Activated naive CD4-positive, alpha-beta T cell treated with anti-CD3 and anti-CD28 coated beads for 36 hours (primary cell): Measurements from ENCODE around the gene ACTR6. TPM values are rescaled to one million over a fixed set of nuclear protein-coding genes. Genes with fewer than 3 reads are reported as not detected.
"Not testable (repeated sequence)": the region's sequence is repeated elsewhere in the genome, so short reads cannot be mapped to it uniquely, and the experiment has no call there.

Experiments
- CTCF ChIA-PET: fragments of 350-600 bp; sonication (Branson Sonifier 250); formaldehyde crosslinking; loops from one replicate; lab custom pipeline; 2021; ENCODE audit warnings: antibody characterized with exemption; lab: Charles Lee
- DNase-seq: peaks from one replicate; pipeline ENCODE4 v3.0.0-alpha.2; 2020
- H3K27ac Mint-ChIP-seq: one replicate; pipeline ENCODE4 v1.8.0; 2021; ENCODE audit warnings: mild to moderate bottlenecking, mixed read lengths
- H3K27me3 Mint-ChIP-seq: one replicate; pipeline ENCODE4 v1.8.0; 2021; ENCODE audit warnings: low read depth, mixed read lengths
- H3K36me3 Mint-ChIP-seq: one replicate; pipeline ENCODE4 v1.8.0; 2021; ENCODE audit warnings: low read depth, mixed read lengths
- H3K4me1 Mint-ChIP-seq: one replicate; pipeline ENCODE4 v1.8.0; 2021; ENCODE audit warnings: low read depth, mixed read lengths
- H3K4me3 Mint-ChIP-seq: one replicate; pipeline ENCODE4 v1.8.0; 2021; ENCODE audit warnings: mild to moderate bottlenecking, moderate library complexity, mixed read lengths
- H3K9me3 Mint-ChIP-seq: one replicate; pipeline ENCODE4 v1.8.0; 2021; ENCODE audit warnings: mixed read lengths
- intact Hi-C: fragments of 100-400 bp; cut with micrococcal nuclease; formaldehyde crosslinking; loops from one replicate; pipeline ENCODE4 v1.15.1; 2023
- microRNA-seq: library from miRNA; unstranded; fragments of <30 nt; microRNA quantifications from one replicate; pipeline ENCODE4 v1.2.0, GENCODE V29; 2022; ENCODE audit warnings: borderline microRNAs expressed, borderline replicate concordance
- total RNA-seq, 2 experiments: library from RNA; stranded (reverse); gene quantifications; one replicate each; pipeline ENCODE4 v1.2.3, GENCODE V29; 2021

Gene ACTR6
- total RNA-seq, 2 experiments from 2014 or later = 38.0 to 41.8 TPM

GRCh38 chr12:100263131-100263530 lies 62.5 kb downstream of the ACTR6 start:
- no peaks in the 10 kb centered on the region for H3K9me3 Mint-ChIP-seq
- H3K4me3 Mint-ChIP-seq = no peak overlapping the region
- intact Hi-C loops = no loop called here
- no peak for DNase-seq
- CTCF ChIA-PET = interaction anchor here (1.0 kb wide), 1 partner anchor 75 kb away, joined by 5 read pairs; no protein-coding TSS in a partner anchor
- peaks cover 3% of the 10 kb centered on the region for H3K4me1 Mint-ChIP-seq
- no peaks in the 10 kb centered on the region for H3K36me3 Mint-ChIP-seq
- H3K27ac Mint-ChIP-seq = no peak overlapping the region
- no peaks in the 10 kb centered on the region for H3K27me3 Mint-ChIP-seq

DNA sequence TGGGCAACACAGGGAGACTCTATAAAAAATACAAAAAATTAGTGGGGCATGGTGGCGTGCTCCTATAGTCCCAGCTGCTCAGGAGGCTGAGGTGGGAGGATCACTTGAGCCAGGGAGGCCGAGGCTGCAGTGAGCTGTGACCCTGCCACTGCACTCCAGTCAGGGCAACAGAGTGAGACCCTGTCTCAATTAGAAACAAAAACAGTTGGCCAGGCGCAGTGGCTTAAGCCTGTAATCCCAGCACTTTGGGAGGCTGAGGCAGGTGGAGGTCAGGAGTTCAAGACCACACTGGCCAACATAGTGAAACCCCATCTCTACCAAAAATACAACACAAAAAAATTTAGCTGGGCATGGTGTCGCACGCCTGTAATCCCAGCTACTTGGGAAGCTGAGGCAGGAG lies 64.5 kb downstream of the ACTR6 start:
- H3K9me3 Mint-ChIP-seq, H3K27ac Mint-ChIP-seq, DNase-seq, H3K27me3 Mint-ChIP-seq, H3K4me3 Mint-ChIP-seq, H3K36me3 Mint-ChIP-seq: not testable (repeated sequence)
- intact Hi-C loops = loop anchor here (5.0 kb wide), 3 partner anchors 1612 to 1763 kb away; partner anchors contain the start of genes DRAM1 and TMPO
- CTCF ChIA-PET = interaction anchor here (2.8 kb wide), 1 partner anchor 31 kb away, joined by 9 read pairs; no protein-coding TSS in a partner anchor
- peaks cover 17% of the 10 kb centered on the region for H3K4me1 Mint-ChIP-seq

DNA sequence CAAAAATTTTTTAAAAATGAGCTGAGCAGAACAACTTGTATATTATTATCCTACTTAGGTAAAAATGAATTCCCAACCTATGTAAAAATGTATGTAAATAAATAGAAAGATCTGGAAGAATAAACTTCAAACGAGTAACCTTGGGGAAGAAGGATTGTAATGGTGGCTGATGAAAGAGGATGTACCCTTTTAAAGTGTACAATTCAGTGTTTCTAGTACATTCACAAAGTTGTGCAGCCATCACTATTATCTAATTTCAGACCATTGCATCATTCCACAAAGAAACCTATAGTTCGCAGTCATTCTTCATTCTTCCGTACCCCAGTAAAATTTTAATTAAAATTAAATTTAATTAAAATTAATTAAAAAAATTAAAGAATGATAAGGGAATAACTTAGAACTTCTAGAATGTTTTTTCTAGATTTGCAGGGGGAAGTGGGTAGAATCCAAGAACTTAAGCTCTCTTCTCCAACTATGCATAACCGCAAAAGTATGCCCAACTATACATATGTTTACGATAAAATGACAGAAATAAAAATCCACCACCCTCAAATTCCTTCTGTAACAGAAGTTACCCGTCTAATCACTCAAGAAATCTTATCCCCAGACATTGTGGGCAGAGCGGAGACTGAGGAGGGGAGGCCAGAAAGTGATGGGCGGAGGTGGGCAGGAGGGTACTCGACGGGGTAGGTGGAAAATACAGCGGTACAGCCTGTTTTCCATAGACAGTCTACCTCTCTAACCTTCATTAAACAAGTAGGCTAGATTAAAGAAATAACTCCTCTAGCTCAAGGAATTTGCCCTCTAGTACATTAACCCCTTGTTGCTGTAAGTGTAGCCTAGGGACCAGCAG lies 65.3 kb downstream of the ACTR6 start:
- DNase-seq = no peak
- peak overlapping the region; percentile 97 for H3K27ac Mint-ChIP-seq
- intact Hi-C loops = loop anchor here (2.0 to 5.0 kb wide), 5 partner anchors 1525 to 1855 kb away; partner anchors contain the start of genes DRAM1, NUP37, PARPBP and TMPO
- no peaks in the 10 kb centered on the region for H3K36me3 Mint-ChIP-seq
- CTCF ChIA-PET = interaction anchor here (2.8 kb wide), 1 partner anchor 31 kb away, joined by 9 read pairs; no protein-coding TSS in a partner anchor
- peak overlapping the region; percentile 96 for H3K4me3 Mint-ChIP-seq
- H3K27me3 Mint-ChIP-seq = no peaks in the 10 kb centered on the region
- H3K9me3 Mint-ChIP-seq = no peaks in the 10 kb centered on the region
- H3K4me1 Mint-ChIP-seq = peaks cover 21% of the 10 kb centered on the region

DNA sequence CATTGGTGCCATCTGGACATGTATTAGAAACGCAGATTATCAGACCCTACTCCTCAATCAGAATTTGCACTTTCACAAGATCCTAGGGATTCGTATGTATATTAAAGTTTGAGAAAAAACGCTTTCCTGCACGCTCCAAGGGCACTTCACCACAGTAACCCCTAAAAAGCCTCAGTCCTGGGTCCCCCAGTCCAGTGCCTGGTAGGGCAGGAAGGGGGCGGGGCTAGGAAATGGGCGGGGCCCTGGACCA lies 65.9 kb downstream of the ACTR6 start:
- Mint-ChIP-seq H3K36me3 (no peaks in the 10 kb centered on the region), H3K27me3 (no peaks in the 10 kb centered on the region), H3K27ac (peak overlapping the region; percentile 97), H3K9me3 (no peaks in the 10 kb centered on the region), H3K4me3 (peak overlapping the region; percentile 96), H3K4me1 (peaks cover 23% of the 10 kb centered on the region)
- DNase-seq = peak; percentile 96
- CTCF ChIA-PET = interaction anchor here (2.8 kb wide), 1 partner anchor 32 kb away, joined by 9 read pairs; no protein-coding TSS in a partner anchor
- intact Hi-C loops = loop anchor here (2.0 to 5.0 kb wide), 5 partner anchors 1526 to 1854 kb away; partner anchors contain the start of genes DRAM1, NUP37, PARPBP and TMPO

DNA sequence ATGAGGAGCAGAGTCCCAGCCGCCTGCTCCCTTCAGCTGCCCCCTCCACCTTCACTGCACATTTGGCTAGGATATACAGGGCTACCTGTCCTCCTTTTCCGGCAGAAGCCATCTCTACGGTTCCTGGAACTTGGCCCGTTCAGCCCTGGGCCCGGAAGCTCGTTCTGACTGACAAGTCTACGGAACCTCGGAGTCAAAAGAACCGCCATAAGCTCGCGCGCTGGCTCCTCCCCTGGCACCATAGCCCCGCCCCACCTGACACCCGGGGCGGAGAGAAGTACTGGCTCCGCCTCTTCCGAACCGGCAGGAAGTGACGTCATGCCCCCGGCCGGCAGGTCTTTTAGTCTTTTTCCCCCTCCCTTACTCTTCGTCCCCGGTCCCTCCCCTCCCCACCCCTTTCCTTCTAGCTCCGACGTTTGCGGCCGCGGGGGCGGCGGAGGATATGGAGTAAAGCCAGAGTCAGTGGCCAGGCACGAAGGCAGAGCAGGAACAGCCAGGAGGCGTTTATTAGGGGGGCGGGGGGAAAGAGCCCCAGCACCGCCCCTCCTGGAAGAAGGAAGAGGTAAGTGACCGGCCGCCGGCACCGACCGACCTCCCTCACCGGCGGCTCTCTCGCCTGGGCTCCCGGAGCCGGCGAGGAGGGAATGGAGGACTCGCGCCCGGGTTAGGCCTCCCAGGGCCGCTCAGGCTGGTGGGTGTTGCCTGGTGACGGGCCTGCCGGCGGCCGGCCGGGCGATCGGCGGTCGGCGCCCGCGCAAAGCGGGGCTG lies 66.4 kb downstream of the ACTR6 start, which contains the start of the genes DEPDC4 and SCYL2:
TSS of gene DEPDC4 (minus strand) at position 245 of the 768 bp plus-strand sequence. CDS start at position 242, 3 bp downstream.
TSS of gene SCYL2 (plus strand) at position 343 of the 768 bp plus-strand sequence. CDS start 15,794 bp downstream, outside the sequence.
- Mint-ChIP-seq H3K4me1 (peaks cover 28% of the 10 kb centered on the region), H3K9me3 (no peaks in the 10 kb centered on the region), H3K27me3 (no peaks in the 10 kb centered on the region), H3K36me3 (no peaks in the 10 kb centered on the region), H3K4me3 (peak within 1 kb of the TSS; percentile 96), H3K27ac (peak within 1 kb of the TSS; percentile 97)
- peak; percentile 95 for DNase-seq
- intact Hi-C loops = loop anchor here (1.0 to 5.0 kb wide), 12 partner anchors 62 to 1854 kb away; partner anchors contain the start of genes ACTR6, BLTP3B, DRAM1 and GAS2L3
- CTCF ChIA-PET = interaction anchor here (2.8 kb wide), 1 partner anchor 33 kb away, joined by 9 read pairs; no protein-coding TSS in a partner anchor

- intact Hi-C loops = loop anchor here (1.0 to 5.0 kb wide), 12 partner anchors 62 to 1853 kb away; partner anchors contain the start of genes ACTR6, BLTP3B, DRAM1 and GAS2L3
- DNase-seq = peak; percentile 15
- H3K27me3 Mint-ChIP-seq = no peaks in the 10 kb centered on the region
- peak overlapping the region; percentile 96 for H3K4me3 Mint-ChIP-seq
- H3K9me3 Mint-ChIP-seq = no peaks in the 10 kb centered on the region
- CTCF ChIA-PET = interaction anchor here (2.8 kb wide), 1 partner anchor 33 kb away, joined by 9 read pairs; no protein-coding TSS in a partner anchor
- H3K4me1 Mint-ChIP-seq = peaks cover 32% of the 10 kb centered on the region
- peak overlapping the region; percentile 75 for H3K27ac Mint-ChIP-seq
- H3K36me3 Mint-ChIP-seq = no peaks in the 10 kb centered on the region
These were observed 67.1 kb downstream of the ACTR6 start for GRCh38 chr12:100267603-100268281.

- H3K4me3 Mint-ChIP-seq = peak overlapping the region; percentile 96
- intact Hi-C loops = loop anchor here (5.0 kb wide), 3 partner anchors 1608 to 1767 kb away; partner anchors contain the start of genes DRAM1 and TMPO
- H3K36me3 Mint-ChIP-seq = no peaks in the 10 kb centered on the region
- H3K9me3 Mint-ChIP-seq = no peaks in the 10 kb centered on the region
- H3K27ac Mint-ChIP-seq = no peak overlapping the region
- H3K4me1 Mint-ChIP-seq = peaks cover 43% of the 10 kb centered on the region
- no peaks in the 10 kb centered on the region for H3K27me3 Mint-ChIP-seq
- CTCF ChIA-PET = no interaction called here
- no peak for DNase-seq
These were observed 68.4 kb downstream of the ACTR6 start for GRCh38 chr12:100268835-100269564.

- Mint-ChIP-seq H3K27me3 (no peaks in the 10 kb centered on the region), H3K36me3 (peaks cover 5% of the 10 kb centered on the region), H3K9me3 (no peaks in the 10 kb centered on the region), H3K27ac (no peak overlapping the region), H3K4me1 (peaks cover 56% of the 10 kb centered on the region), H3K4me3 (no peak overlapping the region)
- intact Hi-C loops = no loop called here
- CTCF ChIA-PET = interaction anchor here (1.1 kb wide), 1 partner anchor 45 kb away, joined by 3 read pairs; no protein-coding TSS in a partner anchor
- no peak for DNase-seq
These were observed 73.2 kb downstream of the ACTR6 start for GRCh38 chr12:100273782-100274181.

Small RNA genes lying within 50 kb of the gene (microRNA-seq; reads per million reads assigned to microRNA genes)
- gene MIR1827 = not detected

Other genes starting within 250 kb of the ACTR6 start
- gene ANKS1B, start 215.9 kb upstream of the ACTR6 start, total RNA-seq = not detected
- 10 to 100 TPM; 27.0 to 27.2 TPM for gene BLTP3B, start 57.9 kb upstream of the ACTR6 start, total RNA-seq
- 1 to 10 TPM; 3.4 to 3.6 TPM for gene DEPDC4, start 66.3 kb downstream of the ACTR6 start, total RNA-seq
- gene SCYL2, start 66.4 kb downstream of the ACTR6 start, total RNA-seq = 10 to 100 TPM; 19.4 to 20.7 TPM
- gene SLC17A8, start 156.3 kb downstream of the ACTR6 start, total RNA-seq = not detected